ENCODE measurements around the gene SELENOS. TPM values are rescaled to one million over a fixed set of nuclear protein-coding genes. Genes with fewer than 3 reads are reported as not detected.
A peak's percentile ranks its signal among the peaks of the same experiment; 100 is the strongest.

Gene SELENOS
- total and polyA plus RNA-seq, 12 donors: 47.7 to 205 (median 81.6) TPM

DNA sequence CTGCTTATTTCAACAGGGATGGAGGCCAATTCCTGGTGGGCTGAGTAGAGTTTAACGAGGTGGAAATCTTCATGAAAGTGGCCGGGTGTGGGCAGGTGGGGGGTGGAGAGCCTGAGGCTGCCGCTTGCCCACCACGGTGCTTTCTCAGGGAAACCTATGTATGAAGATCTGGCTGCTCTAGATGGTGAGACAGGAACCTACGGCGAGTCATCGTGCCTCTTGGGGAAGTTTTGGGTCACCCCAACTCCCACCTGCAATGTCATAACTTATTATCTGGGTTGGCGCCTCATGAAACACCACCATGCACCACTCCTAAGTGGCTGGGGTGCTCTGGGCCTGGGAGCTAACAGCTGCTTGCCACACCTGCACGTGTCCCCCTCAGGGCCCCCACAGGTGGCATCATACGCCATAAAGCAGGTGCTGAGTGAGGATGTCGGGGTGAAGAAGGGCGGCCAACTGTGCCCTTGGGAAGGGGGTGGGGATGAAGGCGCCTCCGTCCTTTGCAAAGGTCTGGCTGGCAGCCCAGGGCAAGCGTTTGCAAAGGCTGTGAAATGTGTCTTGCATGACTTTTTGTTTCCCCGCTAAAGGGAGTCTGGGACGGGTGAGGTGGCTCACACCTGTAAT, 45.7 kb upstream of the SELENOS start:
- DNase-seq: no peak
- no peak overlapping the region for H3K27ac ChIP-seq
- intact Hi-C loops (cut with DNase I): no loop called here
- no peak overlapping the region for H3K4me3 ChIP-seq
- no peaks in the 10 kb centered on the region for H3K4me1 ChIP-seq (replicated peaks in 1 of 2)
- TF ChIP-seq, protein P1, sequence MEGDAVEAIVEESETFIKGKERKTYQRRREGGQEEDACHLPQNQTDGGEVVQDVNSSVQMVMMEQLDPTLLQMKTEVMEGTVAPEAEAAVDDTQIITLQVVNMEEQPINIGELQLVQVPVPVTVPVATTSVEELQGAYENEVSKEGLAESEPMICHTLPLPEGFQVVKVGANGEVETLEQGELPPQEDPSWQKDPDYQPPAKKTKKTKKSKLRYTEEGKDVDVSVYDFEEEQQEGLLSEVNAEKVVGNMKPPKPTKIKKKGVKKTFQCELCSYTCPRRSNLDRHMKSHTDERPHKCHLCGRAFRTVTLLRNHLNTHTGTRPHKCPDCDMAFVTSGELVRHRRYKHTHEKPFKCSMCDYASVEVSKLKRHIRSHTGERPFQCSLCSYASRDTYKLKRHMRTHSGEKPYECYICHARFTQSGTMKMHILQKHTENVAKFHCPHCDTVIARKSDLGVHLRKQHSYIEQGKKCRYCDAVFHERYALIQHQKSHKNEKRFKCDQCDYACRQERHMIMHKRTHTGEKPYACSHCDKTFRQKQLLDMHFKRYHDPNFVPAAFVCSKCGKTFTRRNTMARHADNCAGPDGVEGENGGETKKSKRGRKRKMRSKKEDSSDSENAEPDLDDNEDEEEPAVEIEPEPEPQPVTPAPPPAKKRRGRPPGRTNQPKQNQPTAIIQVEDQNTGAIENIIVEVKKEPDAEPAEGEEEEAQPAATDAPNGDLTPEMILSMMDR (IDR thresholded peaks at IDR 0.05): no peak
- TF ChIP-seq POLR2A (IDR thresholded peaks at IDR 0.05): no peak
- H3K9me3 ChIP-seq (replicated peaks in 1 of 3): no peaks in the 10 kb centered on the region
- H3K36me3 ChIP-seq (replicated peaks in 1 of 2): no peaks in the 10 kb centered on the region
- 84 to 93% (median 90%) methylated on average over 12 to 17 of the region's 17 CpGs for WGBS, 4 donors
- no peaks in the 10 kb centered on the region for H3K27me3 ChIP-seq

DNA sequence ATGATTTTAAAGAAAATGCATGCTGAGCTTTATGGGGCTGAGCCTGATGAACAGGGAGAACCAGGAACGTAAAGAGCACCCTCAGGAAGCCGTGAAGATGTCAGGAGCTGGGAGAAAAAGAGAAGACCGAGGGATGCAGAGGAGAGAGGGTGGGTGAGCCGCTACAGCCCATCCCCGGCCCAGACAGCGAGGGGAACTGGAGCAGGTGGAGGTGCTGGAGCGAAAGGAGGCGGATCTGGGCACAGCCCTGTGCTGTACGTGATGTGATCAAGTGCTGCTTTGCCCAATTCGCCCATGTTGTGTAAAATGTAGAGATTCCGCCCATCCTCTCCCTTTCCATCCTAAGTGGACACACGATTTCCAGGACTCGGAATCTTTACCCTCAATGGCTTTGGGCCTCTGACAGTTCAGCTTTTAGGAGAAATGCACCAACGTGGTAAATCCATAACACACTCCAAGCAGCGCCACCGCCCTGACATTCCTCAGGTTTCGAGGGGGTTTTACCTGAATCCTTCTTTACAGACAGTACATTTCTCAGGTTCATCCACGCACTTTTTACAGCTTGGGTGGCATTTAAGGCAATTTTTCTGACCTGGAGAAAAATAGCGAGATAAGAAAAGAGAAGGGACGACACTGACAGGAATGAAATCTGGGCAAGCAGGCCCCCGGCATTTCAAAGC, 44.9 kb upstream of the SELENOS start:
- Histone ChIP-seq H3K4me3 (no peak overlapping the region), H3K9me3 (replicated peaks in 1 of 3) (no peaks in the 10 kb centered on the region), H3K27me3 (no peaks in the 10 kb centered on the region), H3K27ac (no peak overlapping the region), H3K36me3 (replicated peaks in 1 of 2) (no peaks in the 10 kb centered on the region), H3K4me1 (replicated peaks in 1 of 2) (no peaks in the 10 kb centered on the region)
- 87 to 92% (median 90%) methylated on average over 21 of the region's 21 CpGs for WGBS, 4 donors
- intact Hi-C loops (cut with DNase I): no loop called here
- TF ChIP-seq, protein P1 (IDR thresholded peaks at IDR 0.05): no peak
- TF ChIP-seq POLR2A (IDR thresholded peaks at IDR 0.05): no peak
- DNase-seq: no peak

DNA sequence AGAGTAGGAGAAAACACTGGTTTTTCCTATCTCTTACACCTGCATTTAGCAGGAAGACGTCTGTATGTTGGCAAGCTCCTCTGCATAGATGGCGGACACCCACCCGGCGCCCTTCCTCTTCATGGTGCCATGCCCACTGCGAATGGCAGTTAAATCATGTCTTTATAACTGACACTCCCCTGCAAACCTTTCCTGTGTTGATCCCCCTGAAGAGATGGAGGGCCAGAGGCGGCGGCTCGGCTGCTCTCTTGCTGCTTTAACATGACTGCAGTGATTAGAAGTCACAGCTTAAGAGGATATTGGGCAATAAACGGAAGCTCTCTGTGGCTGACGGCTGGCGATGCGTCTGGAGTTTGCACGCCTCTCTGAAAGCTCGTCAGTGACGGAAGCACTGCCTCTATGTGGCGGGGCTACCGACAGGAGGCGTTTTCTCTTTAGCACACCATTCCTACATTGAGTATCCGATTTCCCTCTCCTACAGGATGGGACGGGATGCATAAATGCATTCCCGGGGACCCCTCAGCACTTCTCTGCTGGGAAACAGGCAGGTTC, 43.3 kb upstream of the SELENOS start:
- no peaks in the 10 kb centered on the region for H3K27me3 ChIP-seq
- peak overlapping the region in 1 of 4 donors; percentile 45 for H3K4me3 ChIP-seq
- H3K27ac ChIP-seq: peak overlapping the region in 1 of 5 donors; percentile 56
- no peaks in the 10 kb centered on the region for H3K4me1 ChIP-seq (replicated peaks in 1 of 2)
- WGBS, 4 donors: 47 to 72% (median 60%) methylated on average over 21 of the region's 21 CpGs
- no peaks in the 10 kb centered on the region for H3K9me3 ChIP-seq (replicated peaks in 1 of 3)
- intact Hi-C loops (cut with DNase I): no loop called here
- H3K36me3 ChIP-seq (replicated peaks in 1 of 2): no peaks in the 10 kb centered on the region
- no peak for TF ChIP-seq POLR2A (IDR thresholded peaks at IDR 0.05)
- TF ChIP-seq, protein P1 (IDR thresholded peaks at IDR 0.05): peak in 4 of 6 experiments; percentile 28 to 47 (median 40)
- DNase-seq: peak in 6 of 7 donors; percentile 42 to 77 (median 58)

DNA sequence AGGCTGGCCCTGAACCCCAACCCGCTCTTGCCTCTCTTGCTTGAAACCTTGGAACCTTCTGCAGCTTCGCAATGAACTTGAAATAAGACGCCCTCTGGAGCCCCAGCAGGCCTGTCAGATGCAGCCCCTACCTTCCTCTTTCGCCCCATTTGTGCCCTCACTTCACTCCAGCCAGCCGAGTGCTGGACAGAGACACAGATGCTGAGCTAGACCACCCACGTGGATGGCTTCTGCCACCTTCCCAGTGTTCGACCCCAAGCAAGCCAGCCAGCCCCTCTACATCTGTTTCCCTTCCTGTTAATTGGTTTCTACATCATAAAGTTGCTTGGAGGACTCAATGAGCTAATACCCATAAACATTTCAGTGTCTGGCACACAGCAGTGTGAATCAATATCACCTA, 41.6 kb upstream of the SELENOS start:
- TF ChIP-seq POLR2A (IDR thresholded peaks at IDR 0.05): no peak
- TF ChIP-seq, protein P1 (IDR thresholded peaks at IDR 0.05): no peak
- 59 to 72% (median 65%) methylated on average over 7 of the region's 7 CpGs for WGBS, 4 donors
- intact Hi-C loops (cut with DNase I): no loop called here
- no peak for DNase-seq
- H3K27ac ChIP-seq: no peak overlapping the region
- H3K36me3 ChIP-seq (replicated peaks in 1 of 2): no peaks in the 10 kb centered on the region
- no peak overlapping the region for H3K4me3 ChIP-seq
- H3K27me3 ChIP-seq: no peaks in the 10 kb centered on the region
- no peaks in the 10 kb centered on the region for H3K4me1 ChIP-seq (replicated peaks in 1 of 2)
- no peaks in the 10 kb centered on the region for H3K9me3 ChIP-seq (replicated peaks in 1 of 3)

All from adrenal gland (tissue), 12 donors.